Activated T-helper 1 cell treated with anti-CD3 and anti-CD28 coated beads, Interleukin-12 subunit alpha, Interleukin-12 subunit beta, Interleukin-2, Interleukin-4 antibody, amounts not matched to agents 30 ng/mL and 10 ng/mL and 1 ng/mL, durations not matched to agents 14 hours and 24 hours and 36 hours (primary cell): ENCODE measurements around the gene FAM228A. TPM values are rescaled to one million over a fixed set of nuclear protein-coding genes. Genes with fewer than 3 reads are reported as not detected.
"Not testable (repeated sequence)": the region's sequence is repeated elsewhere in the genome, so short reads cannot be mapped to it uniquely, and the experiment has no call there.

ENCODE experiments used
- DNase-seq: peaks from one replicate; pipeline ENCODE4 v3.0.0; 2021; ENCODE audit warnings: low spot score
- H3K27ac Mint-ChIP-seq: one replicate; pipeline ENCODE4 v1.8.0; 2021; ENCODE audit warnings: mild to moderate bottlenecking, mixed read lengths
- H3K27me3 Mint-ChIP-seq: one replicate; pipeline ENCODE4 v1.8.0; 2022; ENCODE audit warnings: mild to moderate bottlenecking, moderate library complexity, mixed read lengths; ENCODE audit not compliant: insufficient read depth
- H3K36me3 Mint-ChIP-seq: one replicate; pipeline ENCODE4 v1.8.0; 2021; ENCODE audit warnings: low read depth, mixed read lengths
- H3K4me1 Mint-ChIP-seq: one replicate; pipeline ENCODE4 v1.8.0; 2021; ENCODE audit warnings: low read depth, mixed read lengths
- H3K4me3 Mint-ChIP-seq: one replicate; pipeline ENCODE4 v1.8.0; 2021; ENCODE audit warnings: mild to moderate bottlenecking, moderate library complexity, mixed read lengths
- H3K9me3 Mint-ChIP-seq: one replicate; pipeline ENCODE4 v1.8.0; 2021; ENCODE audit warnings: mixed read lengths
- intact Hi-C: fragments of 100-400 bp; cut with micrococcal nuclease; formaldehyde crosslinking; loops from one replicate; pipeline ENCODE4 v1.15.1; 2024
- total RNA-seq: library from RNA; stranded (reverse); gene quantifications from 2 replicates; pipeline ENCODE4 v1.2.3, GENCODE V29; 2022

FAM228A gene
- not detected in 2 replicates for total RNA-seq

DNA sequence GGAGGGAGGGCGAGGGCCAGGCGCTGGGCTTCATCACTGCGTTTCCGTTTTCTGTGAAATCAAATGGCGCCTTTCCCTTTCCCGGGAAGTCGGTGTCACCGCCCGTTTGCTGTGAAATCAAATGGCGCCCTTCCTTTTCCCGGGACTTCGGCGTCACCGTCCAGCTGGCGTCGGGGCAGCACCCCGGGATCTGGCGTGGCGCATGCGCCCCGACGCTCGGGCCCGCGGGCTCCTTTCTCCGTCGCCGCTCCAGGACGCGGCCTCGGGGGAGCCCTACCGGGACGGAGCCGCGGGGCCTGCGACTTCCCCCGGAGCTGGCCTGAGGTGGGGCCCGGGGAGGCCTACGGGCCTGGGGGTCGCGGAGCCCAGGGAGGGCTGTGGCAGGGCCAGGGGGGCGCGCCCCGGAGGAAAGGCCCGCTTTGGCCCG, at the start of gene FAM228A:
TSS of gene FAM228A (plus strand) at position 203 of the 427 bp plus-strand sequence. CDS start 428 bp downstream, outside the sequence.
- intact Hi-C loops: no loop called here
- DNase-seq: no peak
- Mint-ChIP-seq H3K27me3 (peaks cover 21% of the 10 kb centered on the region), H3K27ac (no peak within 1 kb of the TSS), H3K4me3 (no peak within 1 kb of the TSS), H3K4me1 (no peaks in the 10 kb centered on the region), H3K9me3 (no peaks in the 10 kb centered on the region), H3K36me3 (no peaks in the 10 kb centered on the region)

DNA sequence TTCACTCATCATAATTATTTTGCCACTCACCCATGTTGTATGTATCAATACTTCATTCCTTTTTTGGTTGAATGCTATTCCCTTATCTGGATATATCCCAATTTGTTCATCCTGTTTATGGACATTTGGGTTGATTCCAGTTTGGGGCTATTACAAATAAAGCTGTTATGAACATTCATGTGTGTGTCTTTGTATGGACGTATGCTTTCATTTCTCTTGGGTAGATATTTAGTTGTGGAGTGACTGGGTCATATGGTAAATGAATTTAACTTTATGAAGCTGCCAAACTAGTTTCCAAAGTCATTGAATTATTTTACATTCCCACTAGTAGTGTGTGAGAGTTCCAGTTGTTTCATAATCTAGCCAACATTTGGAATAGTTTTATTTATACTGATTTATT, 48.9 kb upstream of the FAM228A start:
- no peaks in the 10 kb centered on the region for H3K27me3 Mint-ChIP-seq
- H3K9me3 Mint-ChIP-seq: no peaks in the 10 kb centered on the region
- H3K4me3 Mint-ChIP-seq: no peak overlapping the region
- no peak for DNase-seq
- H3K36me3 Mint-ChIP-seq: no peaks in the 10 kb centered on the region
- H3K4me1 Mint-ChIP-seq: peaks cover 15% of the 10 kb centered on the region
- H3K27ac Mint-ChIP-seq: no peak overlapping the region
- intact Hi-C loops: loop anchor here (10.0 kb wide), 1 partner anchor 239 kb away; the partner anchor contains the start of gene ITSN2

DNA sequence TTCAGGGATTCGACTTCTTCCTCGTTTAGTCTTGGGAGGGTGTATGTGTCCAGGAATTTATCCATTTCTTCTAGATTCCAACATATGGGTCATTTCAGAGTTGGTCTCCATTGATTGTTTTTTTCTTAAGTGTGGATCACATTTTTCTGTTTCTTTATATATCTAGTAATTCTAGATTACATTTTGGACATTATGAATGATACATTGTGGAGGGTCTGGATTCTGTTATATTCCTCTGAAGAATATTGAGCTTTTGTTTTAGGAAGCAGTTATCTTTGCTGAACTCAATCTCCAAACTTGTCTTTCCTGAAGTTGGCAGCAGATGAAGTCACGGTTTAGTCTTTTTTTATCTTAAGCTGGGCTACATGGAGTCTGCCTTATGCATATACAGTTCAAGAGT, 42.3 kb upstream of the FAM228A start:
- Mint-ChIP-seq H3K9me3 (peaks cover 13% of the 10 kb centered on the region), H3K36me3 (no peaks in the 10 kb centered on the region), H3K4me1 (no peaks in the 10 kb centered on the region), H3K27me3 (peaks cover 4% of the 10 kb centered on the region), H3K4me3 (no peak overlapping the region), H3K27ac (no peak overlapping the region)
- no peak for DNase-seq
- intact Hi-C loops: no loop called here

DNA sequence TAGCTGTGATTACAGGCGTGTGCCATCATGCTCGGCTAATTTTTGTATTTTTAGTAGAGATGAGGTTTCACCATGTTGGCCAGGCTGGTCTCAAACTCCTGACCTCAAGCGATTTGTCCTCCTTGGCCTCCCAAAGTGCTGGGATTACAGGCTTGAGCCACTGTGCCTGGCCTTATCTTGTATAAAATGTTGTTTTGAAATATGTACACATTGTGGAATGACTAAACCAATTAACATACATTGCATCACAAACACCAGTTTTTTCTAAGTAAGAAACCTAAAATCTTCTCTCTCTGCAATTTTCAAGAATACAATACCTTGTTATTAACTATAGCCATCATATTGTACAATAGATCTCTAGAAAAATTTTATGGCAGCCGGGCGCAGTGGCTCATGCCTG, 34.5 kb upstream of the FAM228A start:
- DNase-seq, H3K36me3 Mint-ChIP-seq, H3K27me3 Mint-ChIP-seq, H3K4me3 Mint-ChIP-seq, intact Hi-C loops, H3K9me3 Mint-ChIP-seq, H3K27ac Mint-ChIP-seq, H3K4me1 Mint-ChIP-seq: not testable (repeated sequence)

DNA sequence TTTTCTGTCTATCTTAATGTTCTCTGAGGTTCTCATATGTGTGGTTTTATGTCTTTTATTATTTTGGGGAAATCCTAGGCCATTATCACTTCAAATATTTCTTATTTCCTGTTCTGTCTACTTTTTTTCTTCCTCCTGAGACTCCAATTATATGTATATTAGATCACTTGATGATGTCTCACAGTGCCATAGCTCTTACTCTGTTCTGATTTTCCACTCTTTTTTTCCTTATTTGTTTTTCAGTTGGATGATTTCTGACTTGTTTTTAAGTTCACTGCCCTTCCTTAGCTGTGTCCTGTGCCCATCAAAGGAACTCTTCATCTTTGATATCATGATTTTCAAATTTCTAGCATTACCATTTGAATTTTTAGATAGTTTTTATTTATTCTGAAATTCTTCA, 27.5 kb upstream of the FAM228A start:
- Mint-ChIP-seq H3K27ac (no peak overlapping the region), H3K4me3 (no peak overlapping the region), H3K27me3 (no peaks in the 10 kb centered on the region), H3K4me1 (no peaks in the 10 kb centered on the region), H3K36me3 (peaks cover 3% of the 10 kb centered on the region), H3K9me3 (peaks cover 24% of the 10 kb centered on the region)
- no peak for DNase-seq
- intact Hi-C loops: no loop called here

DNA sequence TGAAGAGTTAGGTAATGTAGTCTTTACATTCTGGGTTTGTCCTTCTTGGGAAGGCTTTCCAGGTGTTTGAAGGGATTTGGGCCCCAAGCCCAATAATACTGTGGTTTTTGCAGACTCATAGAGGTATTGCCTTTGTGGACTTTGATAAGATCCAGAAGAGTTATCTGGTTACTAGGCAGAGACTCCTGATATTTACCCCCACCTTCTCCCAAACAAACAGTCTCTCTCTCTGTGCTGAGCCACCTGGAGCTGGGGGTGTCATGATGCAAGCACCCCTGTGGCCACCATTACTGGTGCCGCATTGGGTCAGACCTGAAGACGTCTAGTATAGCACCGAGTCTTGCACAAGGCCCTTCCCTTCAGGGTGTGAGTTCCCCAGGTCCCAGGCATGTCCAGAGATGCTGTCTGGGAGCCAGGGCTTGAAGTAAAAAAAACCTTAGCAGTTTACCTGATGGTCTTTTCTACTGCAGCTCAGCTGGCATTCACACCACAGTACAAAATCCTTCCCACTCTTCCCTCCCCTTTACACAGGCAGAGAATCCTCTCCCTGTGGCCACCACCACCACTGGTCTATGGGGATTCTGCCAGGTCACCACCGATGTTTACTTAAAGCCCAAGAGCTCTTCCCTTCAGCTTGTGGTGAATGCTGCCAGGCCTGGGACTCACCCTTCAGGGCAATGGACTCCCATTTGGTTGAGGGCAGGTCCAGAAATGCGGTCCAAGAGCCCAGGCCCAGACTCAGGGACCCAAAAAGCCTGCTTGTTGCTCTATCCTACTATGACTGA, 22.2 kb upstream of the FAM228A start:
- intact Hi-C loops: no loop called here
- Mint-ChIP-seq H3K27ac (no peak overlapping the region), H3K36me3 (no peaks in the 10 kb centered on the region), H3K9me3 (peaks cover 14% of the 10 kb centered on the region), H3K4me3 (no peak overlapping the region), H3K4me1 (no peaks in the 10 kb centered on the region), H3K27me3 (peaks cover 2% of the 10 kb centered on the region)
- DNase-seq: no peak

DNA sequence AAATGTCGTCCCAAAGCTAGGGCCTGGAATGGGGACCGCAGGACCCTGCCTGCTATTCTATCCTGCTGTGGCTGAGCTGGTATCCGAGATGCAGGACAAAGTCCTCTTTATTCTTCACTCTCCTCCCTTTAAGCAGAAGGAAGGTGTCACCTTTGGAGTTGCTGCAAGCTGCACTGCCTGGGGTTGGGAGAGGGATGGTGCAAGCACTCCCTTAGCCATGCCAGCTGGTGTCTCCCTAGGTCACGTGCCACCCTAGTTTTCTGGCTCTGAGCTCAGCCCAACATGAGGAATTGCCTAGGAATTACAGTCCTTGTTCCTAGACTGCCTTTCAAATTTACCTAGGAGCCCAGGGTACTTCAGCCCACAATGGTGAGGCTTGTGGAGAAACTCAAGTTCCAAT, 21.4 kb upstream of the FAM228A start:
- Mint-ChIP-seq H3K9me3 (peaks cover 7% of the 10 kb centered on the region), H3K4me3 (no peak overlapping the region), H3K27me3 (peaks cover 2% of the 10 kb centered on the region), H3K27ac (no peak overlapping the region), H3K4me1 (no peaks in the 10 kb centered on the region), H3K36me3 (no peaks in the 10 kb centered on the region)
- intact Hi-C loops: no loop called here
- DNase-seq: no peak

DNA sequence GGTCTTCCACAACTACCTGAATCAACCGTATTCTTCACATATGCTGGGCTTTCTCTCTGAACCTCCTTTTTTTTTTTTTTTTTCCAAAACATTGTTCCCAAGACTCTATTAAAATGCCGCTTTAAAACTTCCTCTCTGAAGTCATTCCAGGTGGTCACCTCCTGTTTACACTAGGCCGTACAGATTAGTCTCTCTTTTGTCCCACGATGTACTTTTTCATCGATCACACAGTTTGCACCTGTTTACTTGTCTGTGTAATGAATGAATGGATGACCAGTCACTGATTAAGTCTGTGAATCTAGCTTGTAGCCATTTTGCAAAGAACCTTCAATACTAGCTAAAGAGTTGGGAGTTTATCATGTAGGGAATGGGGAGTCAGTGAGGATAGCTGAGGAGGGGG, 16.7 kb upstream of the FAM228A start:
- Mint-ChIP-seq H3K27ac (no peak overlapping the region), H3K4me3 (no peak overlapping the region), H3K4me1 (no peaks in the 10 kb centered on the region), H3K9me3 (peaks cover 3% of the 10 kb centered on the region), H3K36me3 (no peaks in the 10 kb centered on the region), H3K27me3 (peaks cover 8% of the 10 kb centered on the region)
- no peak for DNase-seq
- intact Hi-C loops: no loop called here

DNA sequence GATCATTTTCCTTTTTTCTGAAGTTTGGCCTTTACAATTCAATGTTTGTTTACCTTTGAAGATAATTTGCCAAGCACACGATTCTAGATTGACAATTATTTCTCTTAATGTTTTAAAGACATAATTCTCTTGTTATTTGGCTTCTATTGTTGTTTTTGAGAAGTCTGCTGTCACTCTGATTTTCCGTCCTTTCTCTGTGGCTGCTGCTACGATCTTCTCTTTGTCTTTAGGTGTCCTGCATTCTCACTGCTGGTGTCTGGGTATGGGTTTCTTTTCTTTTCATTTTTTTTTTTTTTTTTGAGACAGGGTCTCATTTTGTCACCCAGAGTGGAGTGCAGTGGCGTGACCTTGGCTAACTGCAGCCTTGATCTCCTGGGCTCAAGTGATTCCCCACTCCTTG, 15.1 kb upstream of the FAM228A start:
- no peak for DNase-seq
- Mint-ChIP-seq H3K9me3 (peaks cover 3% of the 10 kb centered on the region), H3K4me1 (no peaks in the 10 kb centered on the region), H3K4me3 (no peak overlapping the region), H3K27me3 (peaks cover 8% of the 10 kb centered on the region), H3K27ac (no peak overlapping the region), H3K36me3 (no peaks in the 10 kb centered on the region)
- intact Hi-C loops: no loop called here

DNA sequence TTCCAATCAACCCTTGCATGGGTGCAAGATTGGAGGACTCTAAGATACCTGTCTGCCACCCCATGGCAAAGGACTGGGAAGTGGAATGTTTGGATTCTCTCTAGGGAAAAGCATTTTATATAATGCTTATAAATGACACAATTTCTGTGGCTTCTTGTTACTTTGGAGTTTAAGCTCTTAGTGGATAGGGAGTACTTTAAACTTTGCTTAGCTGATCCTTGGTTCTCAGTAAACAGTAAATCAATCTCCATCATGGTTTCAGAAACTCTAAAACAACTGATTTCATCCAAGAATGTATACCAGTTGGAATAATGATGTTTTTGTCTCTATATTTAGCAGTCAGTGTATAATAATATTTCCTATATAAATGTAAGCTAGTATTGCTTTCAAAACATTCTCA, 14.1 kb upstream of the FAM228A start:
- H3K4me1 Mint-ChIP-seq: no peaks in the 10 kb centered on the region
- intact Hi-C loops: no loop called here
- peaks cover 8% of the 10 kb centered on the region for H3K27me3 Mint-ChIP-seq
- no peak for DNase-seq
- no peak overlapping the region for H3K4me3 Mint-ChIP-seq
- H3K27ac Mint-ChIP-seq: no peak overlapping the region
- H3K36me3 Mint-ChIP-seq: no peaks in the 10 kb centered on the region
- H3K9me3 Mint-ChIP-seq: peaks cover 3% of the 10 kb centered on the region

DNA sequence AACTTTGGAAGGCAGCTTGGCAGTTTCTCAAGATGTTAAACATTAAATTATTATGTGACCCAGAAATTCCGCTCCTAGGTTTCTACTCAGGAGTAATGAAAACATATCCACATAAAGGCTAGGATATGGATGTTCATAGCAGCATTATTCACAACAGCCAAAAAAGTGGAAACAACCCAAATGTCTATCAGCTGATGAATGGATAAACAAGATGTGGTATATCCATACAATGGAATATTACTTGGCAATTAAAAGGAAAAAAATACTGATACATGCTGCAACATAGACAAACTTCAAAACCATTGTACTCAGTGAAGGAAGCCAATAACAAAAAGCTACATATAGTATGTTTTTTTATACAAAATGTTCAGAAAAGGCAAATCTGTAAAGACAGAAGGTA, 12.4 kb upstream of the FAM228A start:
- Mint-ChIP-seq H3K36me3 (no peaks in the 10 kb centered on the region), H3K4me1 (no peaks in the 10 kb centered on the region), H3K9me3 (peaks cover 3% of the 10 kb centered on the region), H3K27me3 (peaks cover 11% of the 10 kb centered on the region), H3K4me3 (no peak overlapping the region), H3K27ac (no peak overlapping the region)
- no peak for DNase-seq
- intact Hi-C loops: no loop called here

DNA sequence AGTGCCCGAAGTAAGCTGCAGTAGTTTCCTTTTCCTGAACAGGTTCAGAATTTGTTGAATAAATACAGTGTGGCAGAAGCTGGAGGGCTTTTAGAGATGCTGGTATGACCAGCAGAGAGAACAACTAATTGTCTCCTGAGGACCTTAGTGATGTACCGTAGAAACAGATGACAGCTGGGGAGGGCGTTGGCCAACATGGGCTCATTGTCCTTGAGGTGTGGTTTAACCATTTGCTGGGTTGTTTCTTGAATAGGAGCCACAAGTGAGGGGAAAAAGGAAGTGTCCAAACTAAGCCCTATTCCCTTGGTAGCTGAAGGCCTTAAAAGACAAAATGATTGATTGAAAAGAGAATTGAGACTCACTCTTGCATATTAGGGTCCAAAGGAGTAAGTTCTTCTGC, 11.7 kb upstream of the FAM228A start:
- Mint-ChIP-seq H3K9me3 (peaks cover 3% of the 10 kb centered on the region), H3K27ac (no peak overlapping the region), H3K4me3 (no peak overlapping the region), H3K27me3 (peaks cover 11% of the 10 kb centered on the region), H3K4me1 (no peaks in the 10 kb centered on the region), H3K36me3 (no peaks in the 10 kb centered on the region)
- no peak for DNase-seq
- intact Hi-C loops: no loop called here

DNA sequence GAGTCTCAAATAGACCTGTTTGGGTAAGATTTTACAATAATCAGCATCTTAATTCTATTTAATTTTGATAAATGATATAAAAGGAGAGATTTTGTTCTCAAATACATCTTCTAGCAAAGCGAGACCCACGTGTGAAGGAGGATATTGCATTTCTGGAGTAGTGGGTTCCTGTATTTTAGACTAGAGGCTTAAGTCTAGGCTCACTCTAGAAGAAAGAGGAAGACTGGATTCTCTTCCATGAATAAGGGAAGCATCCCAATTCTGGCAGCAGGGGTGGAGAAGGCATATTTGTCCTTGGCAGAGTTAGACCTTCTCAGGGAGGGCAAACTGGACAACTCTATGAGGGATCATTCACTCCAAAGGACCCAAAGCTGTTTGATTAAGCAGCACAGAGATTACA, 11.3 kb upstream of the FAM228A start:
- peaks cover 11% of the 10 kb centered on the region for H3K27me3 Mint-ChIP-seq
- intact Hi-C loops: no loop called here
- DNase-seq: no peak
- H3K27ac Mint-ChIP-seq: no peak overlapping the region
- H3K4me3 Mint-ChIP-seq: no peak overlapping the region
- peaks cover 3% of the 10 kb centered on the region for H3K9me3 Mint-ChIP-seq
- H3K36me3 Mint-ChIP-seq: no peaks in the 10 kb centered on the region
- H3K4me1 Mint-ChIP-seq: no peaks in the 10 kb centered on the region
